H1 (cell line): ENCODE measurements around the gene WTIP. TPM values are rescaled to one million over a fixed set of nuclear protein-coding genes. Genes with fewer than 3 reads are reported as not detected.
A peak's percentile ranks its signal among the peaks of the same experiment; 100 is the strongest.

Source experiments
- CTCF ChIA-PET: fragments of 300-600 bp; sonication (Branson Sonifier 250); formaldehyde crosslinking; loops from one replicate; lab custom pipeline; 2021; ENCODE audit not compliant: partially characterized antibody; lab: Charles Lee
- POLR2A ChIA-PET: fragments of 300-600 bp; sonication (Branson Sonifier 250); formaldehyde crosslinking; loops from one replicate; lab custom pipeline; 2021; ENCODE audit warnings: inconsistent platforms; ENCODE audit not compliant: partially characterized antibody; lab: Charles Lee
- DNase-seq, 2 experiments: peaks; one replicate each; pipeline versions ENCODE4 v3.0.0 to v3.0.0-alpha.2; 2010 to 2022; ENCODE audit warnings: low spot score in 2 of 2, low read depth in 1 of 2, mixed read lengths in 1 of 2
- FAIRE-seq: peaks from 2 replicates; lab custom pipeline; 2011; peaks lifted over from hg19 to GRCh38; lab: Jason Lieb, UNC
- H2AFZ ChIP-seq: 2 replicates; pipeline ENCODE4 v1.8.1; 2012; ENCODE audit warnings: low read length, inconsistent platforms
- H2AK5ac ChIP-seq: 2 replicates; pipeline ENCODE4 v1.6.1; 2013; ENCODE audit warnings: low read depth, low read length
- H2BK120ac ChIP-seq: replicated peaks from 2 replicates; pipeline ENCODE3; 2013; ENCODE audit warnings: low read depth, low read length, inconsistent platforms
- H2BK12ac ChIP-seq: 2 replicates; pipeline ENCODE4 v1.6.1; 2013; ENCODE audit warnings: low read depth, low read length
- H2BK15ac ChIP-seq: 2 replicates; pipeline ENCODE4 v1.6.1; 2013; ENCODE audit warnings: low read length
- H2BK20ac ChIP-seq: 2 replicates; pipeline ENCODE4 v1.6.1; 2013; ENCODE audit warnings: low read length
- H2BK5ac ChIP-seq: 2 replicates; pipeline ENCODE4 v1.6.1; 2013; ENCODE audit warnings: low read depth, low read length
- H3K14ac ChIP-seq: 2 replicates; pipeline ENCODE4 v1.6.1; 2013; ENCODE audit warnings: inconsistent platforms; ENCODE audit not compliant: insufficient read length
- H3K18ac ChIP-seq: 2 replicates; pipeline ENCODE4 v1.6.1; 2013; ENCODE audit warnings: low read length; ENCODE audit errors: extremely low read depth
- H3K23ac ChIP-seq: 2 replicates; pipeline ENCODE4 v1.6.1; 2013; ENCODE audit warnings: inconsistent platforms; ENCODE audit not compliant: insufficient read length
- H3K23me2 ChIP-seq: 2 replicates; pipeline ENCODE4 v1.6.1; 2013; ENCODE audit warnings: low read depth, low read length
- H3K27ac ChIP-seq: 2 replicates; pipeline ENCODE4 v1.6.1; 2011; ENCODE audit warnings: low read depth, low read length, inconsistent platforms
- H3K27me3 ChIP-seq, 4 experiments: replicated peaks in 1 of 4; 1 replicate in 1 of 4; 2 replicates in 3 of 4; pipeline versions ENCODE4 v1.6.1 to v1.8.1; 2011 to 2013; ENCODE audit warnings: low read length in 3 of 4, mild to moderate bottlenecking in 3 of 4, inconsistent platforms in 2 of 4, mixed read lengths in 2 of 4, moderate library complexity in 1 of 4; ENCODE audit not compliant: control insufficient read depth in 3 of 4, insufficient read depth in 3 of 4; ENCODE audit errors: extremely low read depth in 1 of 4
- H3K36me3 ChIP-seq, 4 experiments: 2 replicates each; pipeline versions ENCODE4 v1.6.1 to v1.8.1; 2011 to 2013; ENCODE audit warnings: mild to moderate bottlenecking in 4 of 4, low read length in 3 of 4, moderate library complexity in 2 of 4, control low read depth in 1 of 4, inconsistent platforms in 1 of 4; ENCODE audit not compliant: insufficient read depth in 4 of 4, control insufficient read depth in 2 of 4
- H3K4ac ChIP-seq: replicated peaks from 2 replicates; pipeline ENCODE3; 2013; ENCODE audit warnings: low read length, low read depth, mixed read lengths, inconsistent platforms; ENCODE audit not compliant: insufficient read length
- H3K4me1 ChIP-seq, 4 experiments: replicated peaks in 1 of 4; 1 replicate in 1 of 4; 2 replicates in 3 of 4; pipeline versions ENCODE4 v1.6.1 to v1.8.1; 2011 to 2013; ENCODE audit warnings: low read length in 3 of 4, inconsistent platforms in 2 of 4, mixed read lengths in 1 of 4; ENCODE audit not compliant: insufficient read depth in 4 of 4, control insufficient read depth in 3 of 4
- H3K4me2 ChIP-seq, 2 experiments: 2 replicates each; pipeline versions ENCODE4 v1.6.1 to v1.8.1; 2011 to 2013; ENCODE audit warnings: low read depth in 2 of 2, low read length in 2 of 2, control low read depth in 1 of 2, inconsistent platforms in 1 of 2, mild to moderate bottlenecking in 1 of 2; ENCODE audit not compliant: insufficient read depth in 1 of 2
- H3K4me3 ChIP-seq, 4 experiments: fragments of 200-600, 300-600 bp in 1 of 4; sonication (generic), shearing (Covaris generic), sonication (Bioruptor Twin) in 1 of 4; 2 replicates each; pipeline versions ENCODE4 v1.5.1 to v1.8.1; 2011 to 2016; ENCODE audit warnings: low read length in 4 of 4, low read depth in 3 of 4, control low read depth in 2 of 4, inconsistent platforms in 2 of 4, mild to moderate bottlenecking in 2 of 4, mixed read lengths in 1 of 4, moderate library complexity in 1 of 4; ENCODE audit not compliant: insufficient read depth in 2 of 4; ENCODE audit errors: extremely low read depth in 1 of 4
- H3K56ac ChIP-seq: replicated peaks from 2 replicates; pipeline ENCODE3; 2013; ENCODE audit warnings: low read depth, mild to moderate bottlenecking, mixed read lengths, low read length, inconsistent platforms; ENCODE audit not compliant: insufficient read length
- H3K79me1 ChIP-seq: 2 replicates; pipeline ENCODE4 v1.6.1; 2013; ENCODE audit warnings: low read depth, low read length, control low read depth
- H3K79me2 ChIP-seq, 2 experiments: 2 replicates each; pipeline versions ENCODE4 v1.6.1 to v1.8.1; 2012 to 2013; ENCODE audit warnings: low read length in 2 of 2, mild to moderate bottlenecking in 2 of 2, inconsistent platforms in 1 of 2; ENCODE audit not compliant: insufficient read depth in 2 of 2, control insufficient read depth in 1 of 2
- H3K9ac ChIP-seq, 4 experiments: replicated peaks in 1 of 4; 1 replicate in 1 of 4; 2 replicates in 3 of 4; pipeline versions ENCODE4 v1.6.1 to v1.8.1; 2011 to 2013; ENCODE audit warnings: low read depth in 3 of 4, low read length in 3 of 4, control low read depth in 2 of 4, mild to moderate bottlenecking in 2 of 4, moderate library complexity in 2 of 4, inconsistent platforms in 1 of 4; ENCODE audit errors: extremely low read depth in 1 of 4
- H3K9me3 ChIP-seq, 2 experiments: 2 replicates each; pipeline versions ENCODE4 v1.6.1 to v1.8.1; 2012 to 2013; ENCODE audit warnings: mild to moderate bottlenecking in 2 of 2, moderate library complexity in 2 of 2, control low read depth in 1 of 2, inconsistent platforms in 1 of 2, low read depth in 1 of 2, low read length in 1 of 2, mixed read lengths in 1 of 2; ENCODE audit not compliant: insufficient read depth in 2 of 2
- H4K20me1 ChIP-seq, 2 experiments: replicated peaks in 1 of 2; 2 replicates each; pipeline versions ENCODE3 to v1.8.1; 2011 to 2013; ENCODE audit warnings: inconsistent platforms in 2 of 2, low read length in 2 of 2, mild to moderate bottlenecking in 1 of 2; ENCODE audit not compliant: insufficient read depth in 2 of 2, control insufficient read depth in 1 of 2
- H4K5ac ChIP-seq: 2 replicates; pipeline ENCODE4 v1.6.1; 2013; ENCODE audit warnings: low read length, low read depth, mixed read lengths, inconsistent platforms; ENCODE audit not compliant: insufficient read length
- H4K8ac ChIP-seq: 2 replicates; pipeline ENCODE4 v1.8.0; 2013; ENCODE audit warnings: mild to moderate bottlenecking, moderate library complexity, low read length, inconsistent platforms; ENCODE audit not compliant: insufficient read depth; ENCODE audit errors: extremely low read depth
- H4K91ac ChIP-seq: replicated peaks from 2 replicates; pipeline ENCODE3; 2013; ENCODE audit warnings: low read length, mixed read lengths, inconsistent platforms; ENCODE audit not compliant: insufficient read length
- CREB1 ChIP-seq: IDR thresholded peaks from 2 replicates; pipeline ENCODE4 v1.6.1; 2012; ENCODE audit warnings: inconsistent platforms
- MAFK ChIP-seq: IDR thresholded peaks from 2 replicates; pipeline ENCODE4 v1.6.1; 2012; ENCODE audit warnings: low read depth, mild to moderate bottlenecking, improper control_type of control experiment, low read length
- WGBS, 2 experiments: shearing (Covaris generic) in 1 of 2; methylation state at CpG; one replicate each; pipeline versions ENCODE4 v1.1.6 to v1.1.7; 2013 to 2015; ENCODE audit warnings: low lambda C conversion rate in 2 of 2, mixed read lengths in 2 of 2, inconsistent platforms in 1 of 2, low coverage in 1 of 2, missing lambda C conversion rate in 1 of 2; ENCODE audit not compliant: insufficient replicate concordance in 2 of 2, insufficient coverage in 1 of 2, insufficient read length in 1 of 2; ENCODE audit errors: extremely low coverage in 1 of 2, missing lambda C conversion rate in 1 of 2; 5-methylcytosine and 5-hydroxymethylcytosine counted together
- polyA plus RNA-seq, 7 experiments: library from polyadenylated mRNA; depleted of rRNA in 3 of 7; stranded (reverse) in 5 of 7; unstranded in 2 of 7; fragments of >200 nt in 5 of 7; fragments of 200-250 nt in 2 of 7; gene quantifications; 1 replicate in 5 of 7; 2 replicates in 1 of 7; 4 replicates in 1 of 7; pipeline versions ENCODE4 v1.2.1 to v1.2.3, GENCODE V29; 2011 to 2013; ENCODE audit warnings: missing spikeins in 2 of 7, mixed read lengths in 2 of 7
- total RNA-seq: library from RNA; stranded (reverse); fragmentation: NEBNext Ultra II Directional; extraction: Animal tissue kit (Norgen Biotek cat#: 25700); gene quantifications from 2 replicates; pipeline ENCODE4 v1.2.1, GENCODE V29; 2021
- TF ChIP-seq, protein P1 (sequence below), 3 experiments: IDR thresholded peaks; 1 replicate in 2 of 3; 2 replicates in 1 of 3; pipeline versions ENCODE4 v1.5.1 to v1.6.1; 2011; ENCODE audit warnings: low read length in 3 of 3, mild to moderate bottlenecking in 3 of 3, inconsistent platforms in 2 of 3, low read depth in 1 of 3, moderate library complexity in 1 of 3; ENCODE audit not compliant: insufficient read depth in 1 of 3; ENCODE audit errors: control extremely low read depth in 1 of 3

WTIP gene
- total and polyA plus RNA-seq, 2 of the 8 experiments (the other 6 are each of a cell fraction or from before 2014, with no cell fraction given) = 8.7 to 15.4 TPM

DNA sequence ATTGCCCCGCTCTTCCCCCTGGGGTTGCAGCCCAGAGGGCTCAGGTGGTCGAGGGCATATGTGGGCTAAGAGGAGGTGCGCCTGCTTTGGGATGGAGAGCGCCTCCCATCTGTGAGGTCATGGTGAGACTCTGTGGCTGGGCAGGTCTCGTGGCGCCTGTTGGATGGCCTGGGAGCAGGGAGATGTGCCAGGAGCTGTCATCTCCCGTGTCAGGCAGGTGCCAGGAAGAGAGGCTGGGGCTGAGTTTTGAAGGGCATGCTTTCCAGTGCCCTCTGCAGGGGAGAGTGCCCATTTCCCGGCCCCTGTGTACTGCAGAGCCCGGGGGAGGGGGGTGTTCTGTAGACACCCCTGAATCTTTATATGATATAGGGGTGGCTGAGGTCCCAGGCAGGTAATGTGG is 2.8 kb downstream of the WTIP start:
- Histone ChIP-seq H3K27ac (no peak overlapping the region), H4K8ac (no peak overlapping the region), H4K91ac (no peak overlapping the region), H4K20me1 (peaks cover 0 to 17% of the 10 kb centered on the region in 2 experiments), H3K27me3 (peaks cover 0 to 22% (median 15%) of the 10 kb centered on the region in 4 experiments; a peak in 6 of 7 replicates), H2BK20ac (no peak overlapping the region), H2BK15ac (no peak overlapping the region), H4K5ac (no peak overlapping the region), H2BK12ac (no peak overlapping the region), H2BK5ac (no peak overlapping the region), H3K18ac (no peak overlapping the region), H3K4me3 (no peak overlapping the region), H3K9me3 (peaks cover 0 to 2% of the 10 kb centered on the region in 2 experiments; a peak in 1 of 4 replicates), H3K4me2 (no peak overlapping the region), H2AFZ (no peak overlapping the region), H3K23ac (no peak overlapping the region), H3K36me3 (no peaks in the 10 kb centered on the region; a peak in 1 of 8 replicates), H3K4ac (no peak overlapping the region), H3K14ac (no peak overlapping the region), H3K9ac (no peak overlapping the region), H3K79me1 (peaks cover 8% of the 10 kb centered on the region; the same call in 1 of the 2 replicates), H3K4me1 (peaks cover 0 to 18% (median 12%) of the 10 kb centered on the region in 4 experiments; a peak in 6 of 7 replicates), H2BK120ac (no peak overlapping the region), H3K23me2 (peaks cover 18% of the 10 kb centered on the region; the same call in 1 of the 2 replicates), H3K56ac (no peak overlapping the region), H2AK5ac (no peak overlapping the region), H3K79me2 (peaks cover 0 to 6% of the 10 kb centered on the region in 2 experiments; a peak in 1 of 4 replicates)
- TF ChIP-seq MAFK (no peak), CREB1 (no peak)
- TF ChIP-seq, protein P1, sequence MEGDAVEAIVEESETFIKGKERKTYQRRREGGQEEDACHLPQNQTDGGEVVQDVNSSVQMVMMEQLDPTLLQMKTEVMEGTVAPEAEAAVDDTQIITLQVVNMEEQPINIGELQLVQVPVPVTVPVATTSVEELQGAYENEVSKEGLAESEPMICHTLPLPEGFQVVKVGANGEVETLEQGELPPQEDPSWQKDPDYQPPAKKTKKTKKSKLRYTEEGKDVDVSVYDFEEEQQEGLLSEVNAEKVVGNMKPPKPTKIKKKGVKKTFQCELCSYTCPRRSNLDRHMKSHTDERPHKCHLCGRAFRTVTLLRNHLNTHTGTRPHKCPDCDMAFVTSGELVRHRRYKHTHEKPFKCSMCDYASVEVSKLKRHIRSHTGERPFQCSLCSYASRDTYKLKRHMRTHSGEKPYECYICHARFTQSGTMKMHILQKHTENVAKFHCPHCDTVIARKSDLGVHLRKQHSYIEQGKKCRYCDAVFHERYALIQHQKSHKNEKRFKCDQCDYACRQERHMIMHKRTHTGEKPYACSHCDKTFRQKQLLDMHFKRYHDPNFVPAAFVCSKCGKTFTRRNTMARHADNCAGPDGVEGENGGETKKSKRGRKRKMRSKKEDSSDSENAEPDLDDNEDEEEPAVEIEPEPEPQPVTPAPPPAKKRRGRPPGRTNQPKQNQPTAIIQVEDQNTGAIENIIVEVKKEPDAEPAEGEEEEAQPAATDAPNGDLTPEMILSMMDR (IDR thresholded peaks at IDR 0.05; ENCODE audit: control extremely low read depth in 1 of 3, insufficient read depth in 1 of 3, low read depth in 1 of 3, low read length in 3 of 3) = peak in 2 of 3 experiments; percentile 3 to 17; a peak in 2 of 4 replicates
- no peak for FAIRE-seq
- WGBS, 2 experiments = 89% methylated on average over 7 of the region's 9 CpGs; no CpG with 5 or more reads in 1 of the 2 experiments
- DNase-seq = no peak
- ChIA-PET CTCF (interaction anchor here (1.1 to 2.4 kb wide), 7 partner anchors 11 to 25 kb away, joined by 3 to 14 read pairs (median 6); no protein-coding TSS in a partner anchor), POLR2A (interaction anchor here (0.7 to 6.1 kb wide), 5 partner anchors 8 to 24 kb away, joined by 3 to 63 read pairs (median 6); no protein-coding TSS in a partner anchor)
